Prostate gland (tissue), 2 donors: ENCODE data around the gene TDP2. TPM values are rescaled to one million over a fixed set of nuclear protein-coding genes. Genes with fewer than 3 reads are reported as not detected.

Experiments used
- DNase-seq: peaks from one replicate; pipeline ENCODE4 v3.0.0-alpha.2; 2019; ENCODE audit warnings: low spot score
- H3K27ac ChIP-seq, 2 donors: fragments of 200-600 bp; sonication (generic); 2 replicates each; pipeline ENCODE4 v1.5.1; 2017 to 2019
- H3K27me3 ChIP-seq: fragments of 200-600 bp; sonication (generic); replicated peaks from 2 replicates; pipeline ENCODE4 v1.5.1; 2019; ENCODE audit not compliant: insufficient read depth
- H3K36me3 ChIP-seq, 2 donors: fragments of 200-600 bp; sonication (generic); 1 replicate in 1 of 2; 2 replicates in 1 of 2; pipeline versions ENCODE4 v1.5.1 to v1.8.1; 2017 to 2019
- H3K4me1 ChIP-seq: fragments of 200-600 bp; sonication (generic); replicated peaks from 2 replicates; pipeline ENCODE4 v1.5.1; 2019
- H3K4me3 ChIP-seq, 2 donors: fragments of 200-600 bp; sonication (generic); 2 replicates each; pipeline ENCODE4 v1.5.1; 2017 to 2019
- H3K9me3 ChIP-seq: fragments of 200-600 bp; sonication (generic); 2 replicates; pipeline ENCODE4 v1.5.1; 2017
- CTCF ChIP-seq, 4 experiments: fragments of 200-600 bp in 2 of 4; fragments of 450-650 bp in 2 of 4; sonication (generic) in 2 of 4; IDR thresholded peaks; 1 replicate in 3 of 4; 2 replicates in 1 of 4; pipeline ENCODE4 v1.5.1; 2016 to 2019; ENCODE audit warnings: antibody characterized with exemption in 4 of 4, mild to moderate bottlenecking in 2 of 4, moderate library complexity in 2 of 4
- POLR2A ChIP-seq: fragments of 450-650 bp; IDR thresholded peaks from one replicate; pipeline ENCODE4 v1.6.1; 2016; ENCODE audit warnings: antibody characterized with exemption, mild to moderate bottlenecking
- POLR2AphosphoS5 ChIP-seq: sonication (generic); formaldehyde crosslinking; IDR thresholded peaks from one replicate; pipeline ENCODE4 v1.6.1; 2017; ENCODE audit warnings: antibody characterized with exemption
- WGBS: methylation state at CpG from one replicate; pipeline ENCODE4 v1.1.5; 2018; 5-methylcytosine and 5-hydroxymethylcytosine counted together
- intact Hi-C: fragments of 100-400 bp; cut with DNase I; formaldehyde crosslinking; loops from one replicate; pipeline ENCODE4 v1.14.2; 2022
- total RNA-seq, 2 donors: library from RNA; depleted of rRNA; stranded (reverse); fragments of >200 nt; gene quantifications; one replicate each; pipeline ENCODE4 v1.1.0, GENCODE V29; 2016

TDP2 gene
- total RNA-seq, 2 donors from 2014 or later, result 46.1 to 126 TPM

GRCh38 chr6:24610672-24611071, 56.0 kb downstream of the TDP2 start:
- Histone ChIP-seq H3K9me3 (no peaks in the 10 kb centered on the region), H3K4me1 (no peaks in the 10 kb centered on the region), H3K27ac (no peak overlapping the region), H3K4me3 (no peak overlapping the region), H3K27me3 (no peaks in the 10 kb centered on the region), H3K36me3 (no peaks in the 10 kb centered on the region)
- intact Hi-C loops, result no loop called here
- no peak for DNase-seq
- TF ChIP-seq CTCF (IDR thresholded peaks at IDR 0.05) (no peak), POLR2AphosphoS5 (no peak), POLR2A (no peak)
- WGBS, result 97% methylated on average over 4 of the region's 4 CpGs

GRCh38 chr6:24607310-24608105, 59.2 kb downstream of the TDP2 start:
- 53% methylated on average over 5 of the region's 5 CpGs for WGBS
- no peaks in the 10 kb centered on the region for H3K27me3 ChIP-seq

GRCh38 chr6:24606200-24606930, 60.3 kb downstream of the TDP2 start:
- no peaks in the 10 kb centered on the region for H3K4me1 ChIP-seq
- H3K27ac ChIP-seq, result no peak overlapping the region
- intact Hi-C loops, result no loop called here
- 97% methylated on average over 6 of the region's 6 CpGs for WGBS
- no peaks in the 10 kb centered on the region for H3K36me3 ChIP-seq
- no peaks in the 10 kb centered on the region for H3K27me3 ChIP-seq
- H3K9me3 ChIP-seq, result no peaks in the 10 kb centered on the region
- no peak for DNase-seq
- no peak for TF ChIP-seq POLR2AphosphoS5
- TF ChIP-seq POLR2A, result no peak
- no peak for TF ChIP-seq CTCF (IDR thresholded peaks at IDR 0.05)
- H3K4me3 ChIP-seq, result no peak overlapping the region

More at GRCh38 chr6:24607310-24608105, 59.2 kb downstream of the TDP2 start:
- Histone ChIP-seq H3K9me3 (no peaks in the 10 kb centered on the region), H3K4me3 (no peak overlapping the region), H3K36me3 (no peaks in the 10 kb centered on the region), H3K4me1 (no peaks in the 10 kb centered on the region), H3K27ac (no peak overlapping the region)
- intact Hi-C loops, result no loop called here
- DNase-seq, result no peak
- peak; percentile 20 for TF ChIP-seq POLR2AphosphoS5
- TF ChIP-seq POLR2A, result no peak
- TF ChIP-seq CTCF (IDR thresholded peaks at IDR 0.05), result no peak

- intact Hi-C loops, result no loop called here
- Histone ChIP-seq H3K36me3 (no peaks in the 10 kb centered on the region), H3K4me3 (no peak overlapping the region), H3K9me3 (no peaks in the 10 kb centered on the region), H3K27me3 (no peaks in the 10 kb centered on the region), H3K27ac (no peak overlapping the region), H3K4me1 (no peaks in the 10 kb centered on the region)
- WGBS, result 91% methylated on average over 2 of the region's 2 CpGs
- TF ChIP-seq POLR2AphosphoS5 (no peak), CTCF (IDR thresholded peaks at IDR 0.05) (no peak), POLR2A (no peak)
- DNase-seq, result no peak
Observed at GRCh38 chr6:24603241-24603640, 63.5 kb downstream of the TDP2 start.
